Parathyroid adenoma (tissue), 2 donors: Measurements from ENCODE around the gene CCDC102A.
A peak's percentile ranks its signal among the peaks of the same experiment; 100 is the strongest.

Experiments used
- H2AFZ ChIP-seq: fragments of 300-600 bp; sonication (generic); one replicate; pipeline ENCODE4 v1.7.0; 2017; ENCODE audit warnings: antibody characterized with exemption, mild to moderate bottlenecking
- H3K27ac ChIP-seq: fragments of 300-600 bp; sonication (generic); one replicate; pipeline ENCODE4 v1.7.0; 2017
- H3K27me3 ChIP-seq: fragments of 300-600 bp; sonication (generic); one replicate; pipeline ENCODE4 v1.7.0; 2017; ENCODE audit warnings: low read length; ENCODE audit not compliant: control insufficient read depth, insufficient read depth
- H3K36me3 ChIP-seq: fragments of 300-600 bp; sonication (generic); one replicate; pipeline ENCODE4 v1.7.0; 2017; ENCODE audit warnings: low read length; ENCODE audit not compliant: control insufficient read depth, insufficient read depth
- H3K4me1 ChIP-seq: fragments of 300-600 bp; sonication (generic); one replicate; pipeline ENCODE4 v1.7.0; 2017; ENCODE audit warnings: control low read depth
- H3K4me2 ChIP-seq: fragments of 300-600 bp; sonication (generic); one replicate; pipeline ENCODE4 v1.7.0; 2017; ENCODE audit warnings: low read length
- H3K4me3 ChIP-seq: fragments of 300-600 bp; sonication (generic); one replicate; pipeline ENCODE4 v1.7.0; 2017; ENCODE audit warnings: low read depth, low read length
- H3K79me2 ChIP-seq: fragments of 300-600 bp; sonication (generic); one replicate; pipeline ENCODE4 v1.7.0; 2017; ENCODE audit warnings: control low read depth
- H3K9ac ChIP-seq: fragments of 300-600 bp; sonication (generic); one replicate; pipeline ENCODE4 v1.7.0; 2017; ENCODE audit warnings: mild to moderate bottlenecking
- H3K9me3 ChIP-seq: fragments of 300-600 bp; sonication (generic); one replicate; pipeline ENCODE4 v1.7.0; 2017; ENCODE audit warnings: low read length; ENCODE audit not compliant: control insufficient read depth
- TF ChIP-seq, protein P1 (sequence below): fragments of 300-600 bp; sonication (generic); IDR thresholded peaks from one replicate; pipeline ENCODE4 v1.7.0; 2017; ENCODE audit warnings: antibody characterized with exemption, mild to moderate bottlenecking
- donor health status: primary hyperparathyroidism.

CCDC102A gene

DNA sequence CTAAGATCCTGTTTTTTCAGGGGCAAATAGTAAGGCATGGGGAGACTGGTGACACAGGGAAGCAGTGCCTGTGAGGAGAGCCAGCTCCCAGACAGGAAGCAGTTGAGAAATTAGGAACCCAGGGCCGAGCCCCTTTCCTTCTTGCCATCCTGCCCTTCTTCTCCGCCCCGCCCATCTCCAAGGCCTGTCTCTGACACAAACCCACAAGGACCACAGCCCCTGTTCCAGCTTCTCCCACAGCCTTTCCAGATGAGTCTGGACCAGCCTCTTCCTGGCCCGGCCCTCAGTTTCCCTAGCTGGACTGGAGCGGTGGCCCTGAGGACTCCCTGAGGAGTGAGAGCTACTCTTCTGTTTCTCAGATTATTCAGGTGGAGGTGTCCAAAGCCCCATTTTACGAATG is 9.9 kb downstream of the CCDC102A start:
- Histone ChIP-seq H3K4me1 (no peaks in the 10 kb centered on the region), H3K4me3 (no peak overlapping the region), H3K79me2 (no peaks in the 10 kb centered on the region), H3K27me3 (no peaks in the 10 kb centered on the region), H3K36me3 (no peaks in the 10 kb centered on the region), H2AFZ (no peak overlapping the region), H3K9ac (no peak overlapping the region), H3K4me2 (no peak overlapping the region), H3K9me3 (no peaks in the 10 kb centered on the region), H3K27ac (no peak overlapping the region)
- TF ChIP-seq, protein P1, sequence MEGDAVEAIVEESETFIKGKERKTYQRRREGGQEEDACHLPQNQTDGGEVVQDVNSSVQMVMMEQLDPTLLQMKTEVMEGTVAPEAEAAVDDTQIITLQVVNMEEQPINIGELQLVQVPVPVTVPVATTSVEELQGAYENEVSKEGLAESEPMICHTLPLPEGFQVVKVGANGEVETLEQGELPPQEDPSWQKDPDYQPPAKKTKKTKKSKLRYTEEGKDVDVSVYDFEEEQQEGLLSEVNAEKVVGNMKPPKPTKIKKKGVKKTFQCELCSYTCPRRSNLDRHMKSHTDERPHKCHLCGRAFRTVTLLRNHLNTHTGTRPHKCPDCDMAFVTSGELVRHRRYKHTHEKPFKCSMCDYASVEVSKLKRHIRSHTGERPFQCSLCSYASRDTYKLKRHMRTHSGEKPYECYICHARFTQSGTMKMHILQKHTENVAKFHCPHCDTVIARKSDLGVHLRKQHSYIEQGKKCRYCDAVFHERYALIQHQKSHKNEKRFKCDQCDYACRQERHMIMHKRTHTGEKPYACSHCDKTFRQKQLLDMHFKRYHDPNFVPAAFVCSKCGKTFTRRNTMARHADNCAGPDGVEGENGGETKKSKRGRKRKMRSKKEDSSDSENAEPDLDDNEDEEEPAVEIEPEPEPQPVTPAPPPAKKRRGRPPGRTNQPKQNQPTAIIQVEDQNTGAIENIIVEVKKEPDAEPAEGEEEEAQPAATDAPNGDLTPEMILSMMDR, result no peak

DNA sequence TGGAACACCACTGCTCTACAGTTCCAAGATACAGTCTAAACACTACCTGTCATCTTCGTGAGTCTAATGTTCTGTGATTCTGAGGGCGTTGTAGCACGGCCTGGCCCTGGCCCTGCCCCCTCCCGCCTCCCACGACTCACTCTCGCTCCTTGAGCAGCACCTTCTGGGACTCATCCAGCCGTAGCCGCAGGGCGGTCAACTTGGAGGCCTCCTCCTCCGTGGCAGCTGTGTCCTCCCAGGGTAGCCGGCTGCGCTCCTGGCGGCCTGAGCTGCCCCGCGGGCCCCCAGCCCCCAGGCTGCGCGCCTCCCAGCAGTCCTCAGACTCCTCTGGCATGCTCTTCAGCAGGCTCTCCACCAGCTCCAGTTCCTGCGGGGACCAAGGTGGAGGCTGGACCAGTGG is 10.6 kb downstream of the CCDC102A start:
- Histone ChIP-seq H3K27ac (no peak overlapping the region), H3K27me3 (no peaks in the 10 kb centered on the region)

DNA sequence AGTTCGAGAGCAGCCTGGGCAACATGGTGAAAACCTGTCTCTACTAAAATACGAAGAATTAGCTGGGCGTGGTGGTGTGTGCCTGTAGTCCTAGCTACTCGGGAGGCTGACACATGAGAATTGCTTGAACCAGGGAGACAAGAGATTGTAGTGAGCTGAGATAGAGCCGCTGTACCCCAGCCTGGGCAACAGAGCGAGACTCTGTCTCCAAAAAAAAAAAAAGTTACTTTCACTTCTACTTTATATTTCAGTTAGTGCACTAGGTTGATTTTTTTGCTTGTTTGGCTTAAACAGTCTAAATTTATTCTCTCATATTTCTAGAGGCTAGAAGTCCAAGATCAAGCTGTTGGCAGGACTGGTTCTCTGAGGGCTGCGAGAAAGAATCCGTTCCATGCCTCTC is 13.4 kb downstream of the CCDC102A start:
- no peak overlapping the region for H3K4me2 ChIP-seq
- TF ChIP-seq, protein P1, result no peak
- H3K27ac ChIP-seq, result no peak overlapping the region
- H2AFZ ChIP-seq, result no peak overlapping the region
- H3K79me2 ChIP-seq, result no peaks in the 10 kb centered on the region
- H3K36me3 ChIP-seq, result no peaks in the 10 kb centered on the region
- H3K9ac ChIP-seq, result no peak overlapping the region
- H3K4me1 ChIP-seq, result no peaks in the 10 kb centered on the region
- H3K9me3 ChIP-seq, result no peaks in the 10 kb centered on the region
- H3K27me3 ChIP-seq, result no peaks in the 10 kb centered on the region
- no peak overlapping the region for H3K4me3 ChIP-seq

More for the DNA sequence above, 10.6 kb downstream of the CCDC102A start:
- Histone ChIP-seq H3K4me2 (no peak overlapping the region), H3K9ac (no peak overlapping the region), H3K36me3 (no peaks in the 10 kb centered on the region), H3K4me1 (no peaks in the 10 kb centered on the region), H3K9me3 (no peaks in the 10 kb centered on the region), H3K79me2 (no peaks in the 10 kb centered on the region), H2AFZ (no peak overlapping the region), H3K4me3 (no peak overlapping the region)
- TF ChIP-seq, protein P1, result no peak

DNA sequence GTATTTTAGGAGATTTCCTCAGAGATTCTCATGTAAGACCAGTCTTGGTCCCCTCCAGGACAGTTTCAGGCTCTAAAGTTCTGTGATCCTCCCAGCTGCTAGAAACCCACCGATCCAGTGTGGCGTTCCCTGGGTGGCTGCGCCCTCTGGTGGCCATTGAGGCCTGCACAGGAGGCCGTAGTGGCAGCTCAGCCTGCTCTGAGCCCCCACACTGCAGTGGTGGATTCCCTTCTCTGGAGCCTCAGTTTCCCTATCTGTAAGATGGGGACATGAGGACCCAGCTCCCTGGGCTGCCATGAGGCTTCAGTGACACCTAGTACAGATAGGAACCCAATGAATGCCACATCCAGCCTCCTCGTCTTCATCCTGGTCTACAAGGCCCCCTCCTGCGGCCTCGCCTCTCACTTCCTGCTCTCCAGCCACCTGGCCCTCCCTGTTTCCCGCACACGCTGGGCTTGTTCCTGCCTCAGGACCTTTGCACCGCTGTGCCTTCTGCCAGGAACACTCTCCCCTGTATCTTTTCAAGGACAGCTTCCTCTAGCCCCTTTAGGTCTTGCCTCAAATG is 16.5 kb downstream of the CCDC102A start:
- TF ChIP-seq, protein P1, result peak; percentile 99
- Histone ChIP-seq H3K9ac (no peak overlapping the region), H3K27ac (no peak overlapping the region), H2AFZ (no peak overlapping the region), H3K4me3 (no peak overlapping the region), H3K9me3 (no peaks in the 10 kb centered on the region), H3K27me3 (no peaks in the 10 kb centered on the region), H3K79me2 (no peaks in the 10 kb centered on the region), H3K36me3 (no peaks in the 10 kb centered on the region), H3K4me2 (no peak overlapping the region), H3K4me1 (no peaks in the 10 kb centered on the region)

DNA sequence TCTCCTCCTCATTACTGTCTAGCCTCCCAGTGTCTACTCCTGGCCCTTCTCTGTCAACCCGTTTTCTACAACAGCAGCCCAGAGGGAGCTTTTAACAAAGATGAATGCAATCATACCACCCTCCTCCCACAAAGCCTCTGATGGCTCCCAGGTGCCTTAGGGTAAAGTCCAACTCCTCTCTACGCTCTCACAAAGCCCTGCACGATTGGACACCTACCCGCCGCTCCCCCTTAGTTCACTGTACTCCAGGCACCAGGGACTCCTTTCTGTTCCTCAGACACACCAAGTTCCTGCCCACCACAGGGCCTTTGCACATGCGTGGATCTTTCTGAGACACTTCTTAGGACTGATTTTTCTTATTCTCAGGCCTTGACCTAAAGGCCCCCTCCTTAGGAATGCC is 17.4 kb downstream of the CCDC102A start:
- no peaks in the 10 kb centered on the region for H3K36me3 ChIP-seq
- H3K9ac ChIP-seq, result no peak overlapping the region
- H3K9me3 ChIP-seq, result no peaks in the 10 kb centered on the region
- H3K27ac ChIP-seq, result no peak overlapping the region
- no peaks in the 10 kb centered on the region for H3K79me2 ChIP-seq
- no peak overlapping the region for H3K4me3 ChIP-seq
- no peak overlapping the region for H3K4me2 ChIP-seq
- TF ChIP-seq, protein P1, result no peak
- H2AFZ ChIP-seq, result no peak overlapping the region
- no peaks in the 10 kb centered on the region for H3K27me3 ChIP-seq
- no peaks in the 10 kb centered on the region for H3K4me1 ChIP-seq
